Chondrocyte (in vitro differentiated cells): ENCODE data around the gene NDEL1. TPM values are rescaled to one million over a fixed set of nuclear protein-coding genes. Genes with fewer than 3 reads are reported as not detected.

Experiments used
- DNase-seq: peaks from one replicate; pipeline ENCODE4 v3.0.0; 2021; ENCODE audit warnings: mixed read lengths, low spot score
- H3K27ac Mint-ChIP-seq: one replicate; pipeline ENCODE4 v1.8.0; 2021; ENCODE audit warnings: mild to moderate bottlenecking, moderate library complexity, mixed read lengths; ENCODE audit not compliant: unreplicated experiment
- H3K27me3 Mint-ChIP-seq: 2 replicates; pipeline ENCODE4 v1.8.0; 2021; ENCODE audit warnings: low read depth, mixed read lengths
- H3K36me3 Mint-ChIP-seq: 2 replicates; pipeline ENCODE4 v1.8.0; 2021; ENCODE audit warnings: low read depth, mixed read lengths
- H3K4me1 Mint-ChIP-seq: 2 replicates; pipeline ENCODE4 v1.8.0; 2021; ENCODE audit warnings: low read depth, mild to moderate bottlenecking, mixed read lengths
- H3K4me3 Mint-ChIP-seq: one replicate; pipeline ENCODE4 v1.8.0; 2021; ENCODE audit warnings: mild to moderate bottlenecking, moderate library complexity, mixed read lengths; ENCODE audit not compliant: unreplicated experiment
- H3K9me3 Mint-ChIP-seq: 2 replicates; pipeline ENCODE4 v1.8.0; 2021; ENCODE audit warnings: low read depth, mixed read lengths
- total RNA-seq: library from RNA; stranded (reverse); gene quantifications from 3 replicates; pipeline ENCODE4 v1.2.1, GENCODE V29; 2021
- TF ChIP-seq, protein P1 (sequence below): fragments of 200-600 bp; sonication (generic); IDR thresholded peaks from 2 replicates; pipeline ENCODE4 v1.5.0; 2021; ENCODE audit warnings: antibody characterized with exemption, mild to moderate bottlenecking, moderate library complexity

NDEL1 gene
- total RNA-seq, 1 donor from 2014 or later, result 112 TPM

DNA sequence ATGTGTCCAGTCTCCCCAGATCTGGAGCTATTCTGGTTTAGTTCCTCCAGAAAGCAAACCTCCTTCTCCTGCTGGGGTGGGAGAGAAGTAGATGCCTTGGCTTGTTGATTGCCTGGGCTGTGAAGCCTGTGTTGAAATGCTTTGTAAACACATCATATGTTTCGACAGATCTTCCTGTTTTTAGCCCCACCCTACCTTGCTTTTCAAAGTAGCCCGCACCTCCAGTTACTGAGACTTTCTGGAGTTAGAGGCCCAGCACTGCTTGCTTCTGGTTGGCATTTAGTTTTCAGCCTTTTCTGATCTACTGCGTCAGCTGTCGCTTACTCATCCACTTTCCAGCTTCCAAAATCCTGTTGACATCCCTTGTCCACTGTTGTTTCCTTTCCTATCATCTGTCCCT is 17.9 kb upstream of the NDEL1 start:
- TF ChIP-seq, protein P1, sequence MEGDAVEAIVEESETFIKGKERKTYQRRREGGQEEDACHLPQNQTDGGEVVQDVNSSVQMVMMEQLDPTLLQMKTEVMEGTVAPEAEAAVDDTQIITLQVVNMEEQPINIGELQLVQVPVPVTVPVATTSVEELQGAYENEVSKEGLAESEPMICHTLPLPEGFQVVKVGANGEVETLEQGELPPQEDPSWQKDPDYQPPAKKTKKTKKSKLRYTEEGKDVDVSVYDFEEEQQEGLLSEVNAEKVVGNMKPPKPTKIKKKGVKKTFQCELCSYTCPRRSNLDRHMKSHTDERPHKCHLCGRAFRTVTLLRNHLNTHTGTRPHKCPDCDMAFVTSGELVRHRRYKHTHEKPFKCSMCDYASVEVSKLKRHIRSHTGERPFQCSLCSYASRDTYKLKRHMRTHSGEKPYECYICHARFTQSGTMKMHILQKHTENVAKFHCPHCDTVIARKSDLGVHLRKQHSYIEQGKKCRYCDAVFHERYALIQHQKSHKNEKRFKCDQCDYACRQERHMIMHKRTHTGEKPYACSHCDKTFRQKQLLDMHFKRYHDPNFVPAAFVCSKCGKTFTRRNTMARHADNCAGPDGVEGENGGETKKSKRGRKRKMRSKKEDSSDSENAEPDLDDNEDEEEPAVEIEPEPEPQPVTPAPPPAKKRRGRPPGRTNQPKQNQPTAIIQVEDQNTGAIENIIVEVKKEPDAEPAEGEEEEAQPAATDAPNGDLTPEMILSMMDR, result no peak
- no peak overlapping the region for H3K4me3 Mint-ChIP-seq
- peaks cover 6% of the 10 kb centered on the region for H3K36me3 Mint-ChIP-seq
- H3K4me1 Mint-ChIP-seq, result peaks cover 4% of the 10 kb centered on the region
- DNase-seq, result no peak
- H3K9me3 Mint-ChIP-seq, result peaks cover 3% of the 10 kb centered on the region
- H3K27me3 Mint-ChIP-seq, result peaks cover 38% of the 10 kb centered on the region
- H3K27ac Mint-ChIP-seq, result no peak overlapping the region

- Mint-ChIP-seq H3K4me1 (peaks cover 4% of the 10 kb centered on the region), H3K36me3 (peaks cover 6% of the 10 kb centered on the region), H3K9me3 (peaks cover 3% of the 10 kb centered on the region), H3K27me3 (peaks cover 32% of the 10 kb centered on the region), H3K4me3 (no peak overlapping the region), H3K27ac (no peak overlapping the region)
- TF ChIP-seq, protein P1, result no peak
- DNase-seq, result no peak
These were observed 17.2 kb upstream of the NDEL1 start for GRCh38 chr17:8418471-8418870.

- Mint-ChIP-seq H3K4me1 (peaks cover 4% of the 10 kb centered on the region), H3K27ac (no peak overlapping the region), H3K27me3 (peaks cover 31% of the 10 kb centered on the region), H3K4me3 (no peak overlapping the region), H3K36me3 (peaks cover 6% of the 10 kb centered on the region), H3K9me3 (peaks cover 3% of the 10 kb centered on the region)
- DNase-seq, result no peak
- TF ChIP-seq, protein P1, result no peak
These were observed 16.4 kb upstream of the NDEL1 start for GRCh38 chr17:8419305-8419704.

DNA sequence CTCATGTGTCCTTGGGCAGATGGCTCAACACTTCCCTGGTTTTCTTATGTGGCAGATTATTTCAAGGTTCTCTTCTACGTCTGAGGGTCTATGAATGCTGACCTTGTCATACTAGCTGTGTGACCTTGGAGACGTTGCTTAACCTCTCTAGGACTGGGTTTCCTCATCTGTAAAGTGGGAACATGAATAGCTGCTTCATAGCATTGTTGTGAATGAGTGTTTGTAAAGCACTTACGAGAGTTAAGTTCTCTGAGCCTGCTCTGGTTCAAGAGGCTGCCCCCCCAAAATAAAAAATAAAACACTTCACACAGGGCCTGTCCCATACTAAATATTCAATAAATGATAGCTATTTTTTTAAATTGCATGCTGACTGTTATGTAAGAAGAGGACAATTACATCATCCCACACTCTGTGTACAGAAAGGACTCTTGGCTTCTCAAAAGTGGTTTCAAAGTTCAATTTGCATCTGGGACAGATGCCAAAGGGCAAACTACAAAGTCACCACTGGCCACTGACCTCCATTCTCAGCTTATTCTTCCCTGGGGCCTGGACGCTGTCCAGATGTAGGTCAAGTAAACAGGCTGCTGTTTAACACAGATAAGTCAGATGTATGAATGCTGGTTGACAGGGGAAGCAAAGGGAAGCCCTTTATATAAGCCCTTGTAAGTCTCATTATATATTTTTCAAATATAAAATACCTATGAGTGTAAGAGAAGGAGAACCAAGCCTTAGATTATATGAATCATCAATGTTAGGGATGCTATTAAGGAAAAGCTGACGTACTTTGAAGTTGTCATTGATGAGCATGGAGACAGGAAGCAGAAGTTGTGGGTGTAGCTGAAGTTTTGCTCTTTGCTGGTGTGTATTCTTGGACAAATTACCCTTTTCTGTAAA is 15.4 kb upstream of the NDEL1 start:
- peaks cover 6% of the 10 kb centered on the region for H3K36me3 Mint-ChIP-seq
- no peak overlapping the region for H3K27ac Mint-ChIP-seq
- no peak for DNase-seq
- H3K27me3 Mint-ChIP-seq, result peaks cover 29% of the 10 kb centered on the region
- peaks cover 4% of the 10 kb centered on the region for H3K4me1 Mint-ChIP-seq
- TF ChIP-seq, protein P1, result no peak
- peaks cover 3% of the 10 kb centered on the region for H3K9me3 Mint-ChIP-seq
- no peak overlapping the region for H3K4me3 Mint-ChIP-seq

DNA sequence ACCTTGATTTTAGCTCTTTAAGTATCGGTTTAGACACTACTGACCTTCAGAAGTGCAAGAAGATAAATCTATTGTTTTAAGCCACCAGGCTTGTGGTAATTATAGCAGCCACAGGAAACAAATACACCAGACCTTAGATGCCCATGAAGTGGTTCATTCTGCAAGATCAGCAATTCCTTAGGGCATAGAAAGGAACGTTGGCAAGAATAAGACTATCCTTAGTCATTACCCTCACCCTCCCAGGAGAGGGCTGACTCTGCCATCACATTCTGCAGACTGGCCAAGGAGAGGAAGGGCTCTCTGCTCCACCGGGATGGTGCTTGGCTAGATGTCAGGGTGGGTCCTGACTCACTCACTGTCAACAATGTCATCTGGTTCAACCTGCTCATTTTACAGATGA is 14.1 kb upstream of the NDEL1 start:
- H3K9me3 Mint-ChIP-seq, result peaks cover 3% of the 10 kb centered on the region
- H3K4me3 Mint-ChIP-seq, result no peak overlapping the region
- TF ChIP-seq, protein P1, result no peak
- H3K27me3 Mint-ChIP-seq, result peaks cover 22% of the 10 kb centered on the region
- DNase-seq, result no peak
- peaks cover 6% of the 10 kb centered on the region for H3K36me3 Mint-ChIP-seq
- H3K27ac Mint-ChIP-seq, result no peak overlapping the region
- H3K4me1 Mint-ChIP-seq, result peaks cover 4% of the 10 kb centered on the region
